GM18502 (cell line): Measurements from ENCODE around the gene IL11.
"Not testable (repeated sequence)": the region's sequence is repeated elsewhere in the genome, so short reads cannot be mapped to it uniquely, and the experiment has no call there.

Experiments
- ATAC-seq: cut with Tn5 transposase; IDR thresholded peaks from one replicate; pipeline ENCODE4 v1.9.1; 2021; ENCODE audit warnings: mild to moderate bottlenecking; ENCODE audit not compliant: unreplicated experiment, poor library complexity

The IL11 gene

DNA sequence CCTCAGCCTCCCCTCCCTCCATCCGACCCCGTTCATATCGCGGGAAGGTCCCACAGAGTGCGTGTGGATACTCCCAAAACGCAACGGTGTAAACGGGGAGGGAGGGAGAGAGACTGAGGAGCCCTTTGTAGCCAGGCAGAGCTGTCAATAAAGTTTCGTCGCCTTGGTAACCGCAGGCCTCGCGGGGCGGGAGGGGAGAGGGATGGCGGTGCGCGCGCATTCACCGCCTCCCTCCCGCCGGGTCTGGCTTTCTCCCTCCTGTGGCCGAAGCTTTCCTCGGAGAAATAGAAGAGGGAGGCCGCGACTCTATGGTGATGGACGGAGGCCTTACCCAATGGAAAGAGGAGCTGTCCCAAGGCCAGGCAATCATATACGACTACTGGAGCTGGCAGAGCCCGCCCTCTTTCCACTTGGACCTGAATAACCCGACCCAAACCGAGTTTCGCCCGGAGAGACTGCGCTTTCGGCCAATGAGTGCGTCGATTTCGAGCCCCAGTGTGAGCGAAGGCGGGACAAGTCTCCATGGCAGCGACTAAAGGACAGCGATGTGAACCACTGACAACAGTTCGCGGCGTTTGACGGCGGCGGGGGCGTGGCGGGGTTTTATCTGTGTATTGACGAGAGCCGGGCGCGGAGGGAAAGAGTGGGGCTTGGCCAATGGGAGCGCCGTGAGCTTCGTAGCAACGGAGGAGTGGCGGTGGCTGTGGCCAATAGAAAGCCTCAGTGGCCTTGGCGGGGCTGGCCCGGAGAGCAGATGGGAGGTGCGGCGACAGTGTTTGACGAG lies 31.0 kb downstream of the IL11 start, which contains the start of gene KMT5C:
Gene KMT5C, plus strand, starts transcription at position 772 of the 784 bp plus-strand sequence. CDS start 2,061 bp downstream, outside the sequence.
- ATAC-seq, result peak; percentile 81

DNA sequence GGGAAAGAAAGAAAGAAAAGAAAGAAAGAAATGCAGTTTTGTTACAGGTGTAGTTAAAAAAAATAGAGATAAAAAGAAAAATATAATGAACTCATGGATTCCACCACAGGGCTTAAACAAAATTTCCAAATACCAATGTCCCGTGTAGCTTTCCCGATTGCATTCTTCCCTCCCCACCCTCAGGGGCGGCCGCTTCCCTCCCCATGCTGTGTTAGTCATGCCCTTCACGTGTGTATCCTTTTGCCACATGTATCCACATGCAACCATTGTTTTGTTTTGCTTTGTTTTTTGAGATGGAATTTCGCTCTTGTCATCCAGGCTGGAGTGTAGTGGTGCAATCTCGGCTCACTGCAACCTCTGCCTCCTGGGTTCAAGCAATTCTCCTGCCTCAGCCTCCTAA lies 34.2 kb downstream of the IL11 start:
- no peak for ATAC-seq

DNA sequence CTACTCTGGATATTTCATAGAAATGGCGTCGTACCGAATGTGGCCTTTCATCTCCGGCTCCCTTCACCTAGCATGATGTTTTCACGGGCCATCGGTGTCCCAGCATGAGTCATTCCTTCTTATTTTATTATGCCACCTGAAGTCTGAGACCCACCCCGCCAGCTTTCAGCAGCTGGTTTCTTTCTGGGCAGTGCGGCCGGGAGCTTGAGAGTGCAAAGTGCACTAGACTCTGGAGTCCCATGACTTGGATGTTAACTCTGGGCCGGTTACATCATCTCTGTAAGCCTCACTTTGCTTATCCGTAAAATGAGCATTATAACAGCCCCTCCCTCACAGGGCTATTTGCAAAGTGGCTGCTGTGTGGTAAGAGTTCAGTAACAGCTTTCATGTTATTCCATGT lies 36.4 kb downstream of the IL11 start:
- no peak for ATAC-seq

DNA sequence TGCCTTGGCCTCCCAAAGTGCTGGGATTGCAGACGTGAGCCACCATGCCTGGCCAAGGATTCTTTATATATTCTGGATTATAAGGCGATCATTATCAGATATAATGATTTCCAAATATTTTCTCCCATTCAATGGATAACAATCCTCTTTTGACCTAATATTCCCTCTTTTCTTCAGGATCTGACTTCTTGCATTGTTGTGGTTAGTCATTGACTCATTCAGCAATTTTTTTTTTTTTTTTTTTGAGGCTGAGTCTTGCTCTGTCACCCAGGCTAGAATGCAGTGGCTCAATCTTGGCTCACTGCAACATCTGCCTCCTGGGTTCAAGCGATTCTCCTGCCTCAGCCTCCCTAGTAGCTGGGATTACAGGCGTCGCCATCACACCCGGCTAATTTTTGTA lies 40.5 kb downstream of the IL11 start:
- not testable (repeated sequence) for ATAC-seq

DNA sequence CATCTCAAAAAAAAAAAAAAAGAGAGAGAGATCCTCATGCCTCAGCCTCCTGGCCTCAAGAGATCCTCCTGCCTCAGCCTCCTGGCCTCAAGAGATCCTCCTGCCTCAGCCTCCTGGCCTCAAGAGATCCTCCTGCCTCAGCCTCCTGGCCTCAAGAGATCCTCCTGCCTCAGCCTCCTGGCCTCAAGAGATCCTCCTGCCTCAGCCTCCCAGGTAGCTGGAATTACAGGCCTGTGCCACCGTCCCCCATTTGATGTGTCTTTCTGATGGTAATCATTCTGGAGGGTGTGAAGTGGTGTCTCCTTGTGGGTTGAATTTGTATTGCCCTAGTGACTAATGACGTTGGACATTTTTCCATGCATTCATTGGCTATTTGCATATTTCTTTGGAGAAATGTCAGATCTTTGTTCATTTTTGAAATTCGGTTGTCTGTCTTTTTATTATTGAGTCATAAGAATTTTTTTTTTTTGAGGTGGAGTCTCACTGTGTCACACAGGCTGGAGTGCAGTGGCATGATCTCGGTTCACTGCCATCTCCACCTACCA lies 41.4 kb downstream of the IL11 start:
- not testable (repeated sequence) for ATAC-seq

DNA sequence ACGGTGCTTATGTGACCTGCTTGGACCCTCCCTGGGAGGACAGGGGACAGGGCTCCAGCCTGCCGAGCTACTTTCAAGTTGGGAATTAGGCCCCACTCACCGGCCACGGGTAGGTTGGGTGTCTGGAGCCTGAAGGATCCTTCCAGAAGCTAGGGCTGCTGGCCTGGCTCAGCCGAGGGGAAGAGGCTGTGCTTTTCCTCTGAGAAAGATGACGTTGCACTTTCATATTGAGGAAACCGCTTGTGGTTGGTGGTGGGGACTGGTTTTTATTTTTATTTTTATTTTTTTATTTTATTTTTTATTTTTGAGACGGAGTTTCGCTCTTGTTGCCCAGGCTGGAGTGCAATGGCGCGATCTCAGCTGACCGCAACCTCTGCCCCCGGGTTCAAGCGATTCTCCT lies 45.1 kb downstream of the IL11 start, which contains the start of gene TMEM150B:
Gene TMEM150B, minus strand, starts transcription at position 170 of the 400 bp plus-strand sequence. CDS start 4,305 bp downstream, outside the sequence.
- no peak for ATAC-seq

DNA sequence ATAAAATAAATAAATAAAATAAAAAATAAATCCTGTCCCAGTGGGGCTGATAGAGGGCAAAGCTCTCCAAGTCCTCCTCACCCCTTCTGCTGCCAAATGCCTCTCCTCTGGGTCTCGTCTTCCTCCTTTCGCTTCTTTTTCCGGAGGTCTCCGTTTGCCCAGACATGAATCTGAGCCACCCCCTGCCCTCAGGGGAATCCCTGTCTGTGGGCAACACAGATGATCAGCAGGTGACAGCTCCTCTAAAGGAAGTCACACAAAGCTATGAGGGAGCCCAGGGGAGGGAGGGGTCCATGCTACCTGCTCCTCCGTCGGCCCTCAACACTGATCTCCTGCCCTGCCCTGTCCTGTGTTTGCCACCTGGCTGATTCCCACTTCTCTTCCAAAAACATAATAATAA lies 45.6 kb downstream of the IL11 start:
- no peak for ATAC-seq

DNA sequence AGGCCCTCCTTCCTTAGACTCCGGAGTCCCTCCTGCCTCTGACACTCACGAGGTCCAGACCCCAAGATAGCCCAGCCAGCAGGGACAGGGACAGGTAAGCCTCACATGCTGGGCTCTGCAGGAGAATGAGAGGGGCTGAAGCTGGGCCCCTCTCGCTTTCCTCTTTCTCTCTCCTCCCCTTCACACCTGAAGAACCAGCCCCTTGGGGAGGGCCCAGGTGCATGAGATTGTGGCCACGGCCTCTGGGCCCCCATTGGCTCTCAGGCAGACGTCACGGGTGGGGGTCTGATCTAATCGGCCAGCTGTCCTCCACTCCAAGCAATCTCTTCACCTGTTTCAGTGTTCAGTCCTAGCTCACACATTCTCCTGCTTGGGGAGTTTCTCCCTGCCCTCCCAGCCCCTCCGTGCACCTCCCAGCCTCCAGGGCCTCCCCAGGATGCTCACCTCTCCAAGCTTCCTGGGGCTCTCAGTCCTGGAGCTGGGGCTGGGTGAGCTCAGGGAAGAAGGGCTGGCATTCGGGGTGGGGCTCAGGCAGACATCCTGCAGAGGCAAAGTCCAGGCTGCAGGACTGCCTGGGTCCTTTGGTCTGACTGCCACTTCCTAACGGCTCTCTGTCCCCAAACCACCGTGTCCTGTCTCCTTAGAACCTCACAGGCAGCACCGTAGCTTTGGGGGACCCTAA lies 47.9 kb downstream of the IL11 start:
- ATAC-seq, result no peak

DNA sequence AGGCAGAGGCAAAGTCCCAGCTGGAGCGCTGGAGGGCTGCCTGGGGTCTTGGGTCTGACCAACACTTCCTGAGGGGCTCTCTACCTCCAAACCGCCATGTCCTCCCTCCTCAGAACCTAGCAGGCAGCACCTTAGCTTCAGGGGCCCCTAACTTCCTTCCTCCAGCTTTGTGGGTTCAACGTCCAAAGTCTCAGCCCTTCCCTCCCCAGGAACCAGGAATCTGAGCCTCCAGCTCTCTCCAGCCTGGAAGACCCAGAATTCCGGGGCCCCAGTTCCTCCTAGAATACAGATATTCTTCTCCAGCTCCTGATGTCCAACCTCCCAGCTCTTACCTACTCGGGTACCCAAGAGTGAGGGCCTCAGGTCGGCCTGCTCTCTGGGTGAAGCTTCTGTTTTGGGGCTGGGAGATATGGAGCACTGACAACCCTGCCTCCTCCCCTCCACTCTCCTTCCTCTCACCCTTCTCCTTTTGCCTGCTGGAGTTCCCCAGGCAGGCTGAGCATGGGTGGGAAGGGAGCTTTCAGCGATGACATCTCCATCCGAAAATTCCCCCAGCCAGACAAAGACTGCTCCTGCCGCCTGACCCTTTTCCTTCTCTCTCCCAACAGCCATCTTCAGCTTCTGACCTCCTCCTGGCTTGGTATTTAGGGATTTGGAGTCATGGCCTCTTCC lies 48.7 kb downstream of the IL11 start:
- ATAC-seq, result no peak

DNA sequence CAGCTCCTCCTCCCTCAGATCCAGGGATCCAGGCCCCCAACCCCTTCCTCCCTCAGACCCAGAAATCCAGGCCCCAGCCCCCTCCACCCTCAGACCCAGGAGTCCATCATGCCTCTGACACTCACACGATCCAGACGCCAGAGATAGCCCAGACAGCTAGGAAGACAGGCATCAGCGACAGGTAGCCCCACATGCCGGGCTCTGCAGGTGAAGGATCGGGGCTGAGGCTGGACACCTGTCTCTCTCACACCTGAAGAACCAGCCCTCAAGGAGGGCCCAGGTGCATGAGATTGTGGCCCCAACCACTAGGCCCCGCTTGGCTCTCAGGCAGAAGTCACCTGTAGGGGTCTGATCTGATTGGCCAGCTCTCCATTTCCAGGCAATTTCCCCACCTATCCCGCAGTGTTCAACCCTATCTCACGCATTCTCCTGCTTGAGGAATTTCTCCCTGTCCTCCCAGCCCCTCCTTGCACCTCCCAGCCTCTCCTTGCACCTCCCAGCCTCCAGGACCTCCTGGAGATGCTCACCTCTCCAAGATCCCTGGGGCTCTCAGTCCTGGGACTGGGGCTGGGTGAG lies 49.3 kb downstream of the IL11 start:
- no peak for ATAC-seq

DNA sequence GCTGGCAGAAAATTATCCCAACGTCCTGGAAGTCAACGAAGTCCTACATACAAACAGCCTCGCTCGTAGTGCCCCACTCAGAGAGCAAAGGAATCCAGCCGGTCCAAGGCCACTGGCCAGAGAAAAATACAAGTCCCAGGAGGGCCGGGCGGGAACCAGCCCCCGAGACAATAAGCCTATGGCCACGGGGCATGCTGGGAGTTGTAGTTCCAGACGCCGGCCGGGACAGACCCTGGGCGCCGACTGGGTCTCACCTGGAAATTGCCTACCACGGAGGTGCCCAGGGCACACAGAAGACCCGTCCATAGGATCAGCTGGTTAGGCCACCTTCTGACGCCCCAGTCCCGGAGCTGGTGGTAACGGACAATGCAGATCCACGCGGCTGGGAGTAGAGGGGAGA lies 50.5 kb downstream of the IL11 start:
- no peak for ATAC-seq

DNA sequence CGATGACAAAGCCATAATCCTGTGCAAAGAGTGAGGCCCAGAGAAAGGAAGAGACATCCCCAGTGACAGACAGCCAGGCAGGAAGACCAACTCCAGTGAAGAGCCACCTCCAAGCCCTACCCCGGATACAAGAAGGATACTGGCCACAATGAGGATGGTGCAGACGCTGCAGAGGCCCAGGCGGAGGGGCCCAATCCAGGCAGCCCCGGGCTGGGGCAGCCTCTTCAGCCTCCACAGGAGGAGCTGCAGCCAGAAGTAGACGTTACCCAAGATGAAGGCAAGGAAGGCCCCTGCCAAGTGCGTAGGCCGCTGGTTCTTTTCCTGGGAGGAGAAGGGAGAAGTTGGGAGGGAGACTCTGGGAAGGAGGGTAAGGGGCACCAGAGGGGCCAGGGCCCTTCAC lies 53.6 kb downstream of the IL11 start:
- ATAC-seq, result no peak

DNA sequence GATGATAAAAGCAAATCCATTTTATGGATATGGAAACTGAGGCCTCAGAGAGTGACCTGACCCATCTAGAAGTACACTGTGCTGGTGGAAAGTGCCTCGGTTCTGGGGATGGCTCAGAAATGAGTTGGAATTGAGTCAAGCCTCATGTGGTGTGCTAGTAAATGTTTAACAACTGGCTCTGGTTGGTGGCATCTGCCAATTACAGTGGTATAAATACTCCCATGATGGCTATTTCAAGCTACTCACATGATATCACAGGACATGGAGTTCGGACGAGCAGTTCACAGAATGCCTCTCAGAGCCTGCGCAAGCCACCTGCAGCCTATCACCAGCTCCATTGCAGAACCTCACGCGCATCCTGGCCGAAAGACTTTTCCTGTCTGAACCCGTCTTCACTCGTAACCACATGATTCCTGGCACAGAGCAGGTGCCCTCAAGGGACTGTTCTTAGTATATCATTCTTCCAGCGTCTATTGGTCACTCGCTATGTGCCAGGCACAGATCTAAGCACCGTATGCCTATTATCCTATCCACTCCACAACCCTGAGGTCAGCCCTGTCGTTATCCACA lies 54.2 kb downstream of the IL11 start:
- ATAC-seq, result no peak

DNA sequence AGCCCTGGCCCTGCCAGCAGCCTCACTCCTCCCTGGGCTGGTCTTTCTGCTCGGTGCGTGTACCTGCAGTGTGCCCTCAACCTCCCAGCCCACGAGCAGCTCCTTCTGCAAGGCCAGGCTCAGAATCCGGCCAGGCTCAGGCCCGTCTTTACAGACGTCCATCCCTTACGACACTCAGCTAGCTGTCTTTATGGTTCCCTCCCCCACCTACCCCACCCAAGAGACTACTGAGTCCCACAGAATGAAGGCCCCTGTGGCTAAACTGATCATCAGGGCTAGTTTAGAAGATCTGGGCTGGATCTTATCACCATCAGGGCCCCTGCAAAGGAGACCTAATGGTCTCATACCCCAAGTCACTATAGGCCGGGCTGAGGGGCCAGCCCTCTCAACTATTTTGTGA lies 55.9 kb downstream of the IL11 start:
- ATAC-seq, result no peak
